ENCODE data around the gene MCRS1. TPM values are rescaled to one million over a fixed set of nuclear protein-coding genes. Genes with fewer than 3 reads are reported as not detected.

Gene MCRS1
- total RNA-seq, 4 donors from 2014 or later, result 28.7 to 62.0 (median 34.6) TPM

DNA sequence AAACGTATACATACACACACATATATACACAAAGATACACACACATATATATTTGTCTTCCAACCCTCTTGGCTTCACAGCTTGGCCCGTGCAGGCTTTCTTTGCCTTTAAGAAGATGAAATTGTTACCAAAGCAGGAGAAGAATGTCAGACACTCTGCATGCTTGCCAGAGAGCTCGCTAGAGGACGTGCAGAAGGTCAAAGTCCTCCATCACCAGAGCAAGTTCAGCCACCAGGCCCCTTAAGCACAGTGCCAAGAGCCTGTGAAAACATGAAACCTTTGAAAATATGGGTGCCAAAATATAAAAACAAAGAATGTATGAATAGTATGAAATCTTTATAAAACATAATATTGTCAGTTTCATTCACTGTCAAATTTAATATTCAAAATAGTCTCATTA, 14.9 kb upstream of the MCRS1 start:
- Histone ChIP-seq H3K27me3 (no peaks in the 10 kb centered on the region), H3K9me3 (no peaks in the 10 kb centered on the region), H3K4me3 (no peak overlapping the region), H3K36me3 (peaks cover 0 to 5% of the 10 kb centered on the region in 2 donors), H3K4me1 (peaks cover 5 to 19% of the 10 kb centered on the region in 2 donors), H3K27ac (peak overlapping the region in 1 of 4 donors; percentile 29)
- in situ Hi-C loops (cut with MboI; ENCODE audit: low sequenced_read_pairs in 4 of 4), result no loop called here
- ATAC-seq, result no peak
- DNase-seq, result no peak
- intact Hi-C loops (cut with DNase I; ENCODE audit: low total_unique reads), result no loop called here
- TF ChIP-seq, protein P1, sequence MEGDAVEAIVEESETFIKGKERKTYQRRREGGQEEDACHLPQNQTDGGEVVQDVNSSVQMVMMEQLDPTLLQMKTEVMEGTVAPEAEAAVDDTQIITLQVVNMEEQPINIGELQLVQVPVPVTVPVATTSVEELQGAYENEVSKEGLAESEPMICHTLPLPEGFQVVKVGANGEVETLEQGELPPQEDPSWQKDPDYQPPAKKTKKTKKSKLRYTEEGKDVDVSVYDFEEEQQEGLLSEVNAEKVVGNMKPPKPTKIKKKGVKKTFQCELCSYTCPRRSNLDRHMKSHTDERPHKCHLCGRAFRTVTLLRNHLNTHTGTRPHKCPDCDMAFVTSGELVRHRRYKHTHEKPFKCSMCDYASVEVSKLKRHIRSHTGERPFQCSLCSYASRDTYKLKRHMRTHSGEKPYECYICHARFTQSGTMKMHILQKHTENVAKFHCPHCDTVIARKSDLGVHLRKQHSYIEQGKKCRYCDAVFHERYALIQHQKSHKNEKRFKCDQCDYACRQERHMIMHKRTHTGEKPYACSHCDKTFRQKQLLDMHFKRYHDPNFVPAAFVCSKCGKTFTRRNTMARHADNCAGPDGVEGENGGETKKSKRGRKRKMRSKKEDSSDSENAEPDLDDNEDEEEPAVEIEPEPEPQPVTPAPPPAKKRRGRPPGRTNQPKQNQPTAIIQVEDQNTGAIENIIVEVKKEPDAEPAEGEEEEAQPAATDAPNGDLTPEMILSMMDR (IDR thresholded peaks at IDR 0.05 in 4 of 5, conservative IDR thresholded peaks at IDR 0.05 in 1 of 5), result no peak
- TF ChIP-seq POLR2A (IDR thresholded peaks at IDR 0.05), result no peak

DNA sequence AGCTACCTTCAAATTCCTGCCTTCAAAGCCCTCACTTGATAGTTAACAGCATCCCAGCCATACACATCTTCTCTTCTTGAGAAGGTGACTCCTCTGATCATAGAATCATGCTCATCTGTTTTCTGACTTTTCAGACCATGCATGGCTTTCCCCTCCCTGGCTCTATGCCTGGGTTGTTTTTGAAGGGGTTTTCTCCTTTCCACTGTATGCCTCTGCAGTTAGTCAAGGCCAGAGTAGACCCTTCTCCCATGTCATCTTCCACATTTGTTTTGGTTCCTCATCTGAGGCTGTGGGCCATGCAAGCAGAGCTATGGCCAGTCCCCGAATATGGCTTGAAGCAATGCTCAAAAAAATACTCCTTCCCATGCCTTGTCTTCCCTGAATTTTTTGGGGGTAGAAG, 14.3 kb upstream of the MCRS1 start:
- H3K27me3 ChIP-seq, result no peaks in the 10 kb centered on the region
- in situ Hi-C loops (cut with MboI; ENCODE audit: low sequenced_read_pairs in 4 of 4) (no loop called here), intact Hi-C loops (cut with DNase I; ENCODE audit: low total_unique reads) (no loop called here)
- H3K9me3 ChIP-seq, result no peaks in the 10 kb centered on the region
- no peak overlapping the region for H3K27ac ChIP-seq
- peaks cover 5 to 19% of the 10 kb centered on the region in 2 donors for H3K4me1 ChIP-seq
- H3K36me3 ChIP-seq, result peaks cover 0 to 5% of the 10 kb centered on the region in 2 donors
- H3K4me3 ChIP-seq, result no peak overlapping the region
- no peak for ATAC-seq
- TF ChIP-seq, protein P1 (IDR thresholded peaks at IDR 0.05 in 4 of 5, conservative IDR thresholded peaks at IDR 0.05 in 1 of 5), result no peak
- TF ChIP-seq POLR2A (IDR thresholded peaks at IDR 0.05), result no peak
- DNase-seq, result no peak

DNA sequence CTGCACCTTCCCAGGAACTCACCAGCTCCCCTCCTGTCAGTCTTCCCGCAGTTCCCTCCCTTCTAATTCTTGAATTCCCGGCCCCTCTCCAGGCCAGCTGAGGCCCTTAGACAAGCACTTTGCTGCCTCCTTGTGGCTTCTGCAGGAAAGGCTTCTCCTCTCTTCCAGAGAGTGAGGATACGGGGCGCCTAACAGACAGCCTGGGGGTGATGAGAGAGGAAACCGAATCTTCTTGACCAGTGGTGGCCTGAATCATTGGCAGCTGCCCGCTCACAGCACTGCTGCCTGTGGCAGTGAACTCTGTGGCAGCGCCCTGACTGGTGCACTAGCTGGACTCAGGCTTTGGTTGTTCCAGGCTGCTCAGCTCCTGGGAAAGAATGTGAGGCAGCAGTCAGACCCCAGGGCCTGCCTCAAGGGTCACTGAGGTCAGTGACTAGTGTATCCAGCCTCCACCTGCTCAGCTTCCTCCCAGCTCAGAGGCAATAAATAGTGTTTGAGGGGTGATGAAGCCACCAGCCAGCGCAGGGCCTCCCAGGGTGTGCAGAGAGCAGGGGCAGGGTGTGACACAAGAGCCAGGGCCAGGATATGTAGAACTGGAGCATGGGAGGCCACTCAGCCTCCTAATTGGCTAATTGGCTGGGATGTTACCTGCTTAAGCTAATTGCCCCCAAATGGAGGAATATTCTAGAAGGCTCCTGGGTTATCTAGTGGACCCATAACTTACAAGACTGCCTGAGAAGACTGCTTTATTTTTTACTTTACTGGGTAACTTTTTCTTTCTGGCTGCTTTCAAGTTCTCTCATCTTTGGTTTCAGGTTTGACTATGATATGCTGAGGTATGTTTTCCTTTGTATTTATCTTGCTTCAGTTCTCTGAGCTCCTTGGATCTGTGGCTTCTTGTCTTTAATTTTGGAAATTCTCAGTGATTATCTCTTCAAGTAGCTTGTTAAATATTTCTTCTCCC, 12.9 kb upstream of the MCRS1 start:
- no peak for TF ChIP-seq POLR2A (IDR thresholded peaks at IDR 0.05)
- TF ChIP-seq, protein P1 (IDR thresholded peaks at IDR 0.05 in 4 of 5, conservative IDR thresholded peaks at IDR 0.05 in 1 of 5), result peak; percentile 71 to 87 (median 72)
- in situ Hi-C loops (cut with MboI; ENCODE audit: low sequenced_read_pairs in 4 of 4) (no loop called here), intact Hi-C loops (cut with DNase I; ENCODE audit: low total_unique reads) (loop anchor here (1.0 kb wide), 2 partner anchors 29 to 223 kb away; no protein-coding TSS in a partner anchor)
- no peaks in the 10 kb centered on the region for H3K27me3 ChIP-seq
- peak overlapping the region in 3 of 4 donors; percentile 12 to 23 (median 20) for H3K27ac ChIP-seq
- DNase-seq, result peak; percentile 47 to 74
- peaks cover 0 to 3% of the 10 kb centered on the region in 2 donors for H3K36me3 ChIP-seq
- H3K4me1 ChIP-seq, result peaks cover 5 to 19% of the 10 kb centered on the region in 2 donors
- ATAC-seq, result peak; percentile 84 to 95
- H3K4me3 ChIP-seq, result no peak overlapping the region
- H3K9me3 ChIP-seq, result no peaks in the 10 kb centered on the region

DNA sequence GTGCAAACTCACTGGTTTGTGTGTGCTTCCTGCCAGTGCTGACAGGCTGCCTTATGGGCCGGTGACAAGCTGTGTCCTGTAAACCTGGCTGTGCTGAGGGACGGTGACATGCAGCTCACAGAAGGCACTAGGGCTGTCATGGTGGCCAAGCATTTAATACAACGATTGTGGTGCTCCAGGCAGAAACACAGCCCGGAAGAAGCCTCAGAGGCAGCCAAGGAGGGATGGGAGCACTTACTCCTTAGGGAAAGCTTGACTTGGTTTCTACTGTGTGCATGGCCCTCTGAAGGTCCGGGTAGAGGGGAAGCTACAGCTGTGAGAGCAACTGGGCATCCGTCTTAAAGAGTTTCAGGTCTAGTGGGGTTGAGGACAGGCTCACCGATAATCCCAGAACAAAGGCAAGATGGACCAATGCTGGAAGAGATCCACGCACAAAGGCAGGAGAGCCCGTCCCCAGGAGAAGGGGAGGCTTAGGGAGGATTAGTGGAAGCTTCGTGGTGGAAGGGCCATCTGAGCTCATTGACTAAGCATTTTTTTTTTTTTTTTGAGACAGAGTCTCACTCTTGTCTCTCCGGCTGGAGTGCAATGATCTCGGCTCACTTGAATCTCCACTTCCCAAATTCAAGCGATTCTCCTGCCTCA, 10.7 kb upstream of the MCRS1 start:
- Histone ChIP-seq H3K4me3 (no peak overlapping the region), H3K27me3 (no peaks in the 10 kb centered on the region), H3K4me1 (peaks cover 5 to 19% of the 10 kb centered on the region in 2 donors), H3K27ac (no peak overlapping the region), H3K9me3 (no peaks in the 10 kb centered on the region), H3K36me3 (peaks cover 0 to 15% of the 10 kb centered on the region in 2 donors)
- intact Hi-C loops (cut with DNase I; ENCODE audit: low total_unique reads) (no loop called here), in situ Hi-C loops (cut with MboI; ENCODE audit: low sequenced_read_pairs in 4 of 4) (no loop called here)
- TF ChIP-seq, protein P1 (IDR thresholded peaks at IDR 0.05 in 4 of 5, conservative IDR thresholded peaks at IDR 0.05 in 1 of 5), result no peak
- TF ChIP-seq POLR2A (IDR thresholded peaks at IDR 0.05), result no peak
- no peak for DNase-seq
- no peak for ATAC-seq
